ENCODE results near the gene TESMIN.

GRCh38 chr11:68667511-68668500 lies 83.5 kb downstream of the TESMIN start:
- TF ChIP-seq CTCF (IDR thresholded peaks at IDR 0.05) (no peak), POLR2A (IDR thresholded peaks at IDR 0.05) (no peak)
